ENCODE data around the gene ABCA3.

- no peak for TF ChIP-seq CTCF (IDR thresholded peaks at IDR 0.05)
- TF ChIP-seq POLR2A (IDR thresholded peaks at IDR 0.05), result no peak
These were observed 96.2 kb downstream of the ABCA3 start for GRCh38 chr16:2244301-2244700.
